Measurements from ENCODE around the gene APOBEC3A. TPM values are rescaled to one million over a fixed set of nuclear protein-coding genes. Genes with fewer than 3 reads are reported as not detected.
A peak's percentile ranks its signal among the peaks of the same experiment; 100 is the strongest.

The APOBEC3A gene
- total RNA-seq, 1 donor from 2014 or later = not detected

GRCh38 chr22:38937036-38937435 is 20.4 kb upstream of the APOBEC3A start:
- TF ChIP-seq, protein P1, sequence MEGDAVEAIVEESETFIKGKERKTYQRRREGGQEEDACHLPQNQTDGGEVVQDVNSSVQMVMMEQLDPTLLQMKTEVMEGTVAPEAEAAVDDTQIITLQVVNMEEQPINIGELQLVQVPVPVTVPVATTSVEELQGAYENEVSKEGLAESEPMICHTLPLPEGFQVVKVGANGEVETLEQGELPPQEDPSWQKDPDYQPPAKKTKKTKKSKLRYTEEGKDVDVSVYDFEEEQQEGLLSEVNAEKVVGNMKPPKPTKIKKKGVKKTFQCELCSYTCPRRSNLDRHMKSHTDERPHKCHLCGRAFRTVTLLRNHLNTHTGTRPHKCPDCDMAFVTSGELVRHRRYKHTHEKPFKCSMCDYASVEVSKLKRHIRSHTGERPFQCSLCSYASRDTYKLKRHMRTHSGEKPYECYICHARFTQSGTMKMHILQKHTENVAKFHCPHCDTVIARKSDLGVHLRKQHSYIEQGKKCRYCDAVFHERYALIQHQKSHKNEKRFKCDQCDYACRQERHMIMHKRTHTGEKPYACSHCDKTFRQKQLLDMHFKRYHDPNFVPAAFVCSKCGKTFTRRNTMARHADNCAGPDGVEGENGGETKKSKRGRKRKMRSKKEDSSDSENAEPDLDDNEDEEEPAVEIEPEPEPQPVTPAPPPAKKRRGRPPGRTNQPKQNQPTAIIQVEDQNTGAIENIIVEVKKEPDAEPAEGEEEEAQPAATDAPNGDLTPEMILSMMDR (IDR thresholded peaks at IDR 0.05; ENCODE audit: unreplicated experiment) = no peak
- DNase-seq (ENCODE audit: low spot score) = no peak
- H3K4me1 Mint-ChIP-seq (ENCODE audit: unreplicated experiment) = peaks cover 4% of the 10 kb centered on the region
- H3K27ac Mint-ChIP-seq (ENCODE audit: unreplicated experiment) = no peak overlapping the region
- H3K36me3 Mint-ChIP-seq (ENCODE audit: low read depth, unreplicated experiment) = no peaks in the 10 kb centered on the region
- H3K4me3 Mint-ChIP-seq (ENCODE audit: unreplicated experiment) = no peak overlapping the region
- H3K27me3 Mint-ChIP-seq (ENCODE audit: unreplicated experiment) = peaks cover 4% of the 10 kb centered on the region
- no peaks in the 10 kb centered on the region for H3K9me3 Mint-ChIP-seq (ENCODE audit: unreplicated experiment)

GRCh38 chr22:38937541-38937940 is 19.9 kb upstream of the APOBEC3A start:
- Mint-ChIP-seq H3K27me3 (ENCODE audit: unreplicated experiment) (peaks cover 4% of the 10 kb centered on the region), H3K27ac (ENCODE audit: unreplicated experiment) (no peak overlapping the region), H3K9me3 (ENCODE audit: unreplicated experiment) (no peaks in the 10 kb centered on the region), H3K4me3 (ENCODE audit: unreplicated experiment) (peak overlapping the region; percentile 16), H3K4me1 (ENCODE audit: unreplicated experiment) (peaks cover 4% of the 10 kb centered on the region), H3K36me3 (ENCODE audit: low read depth, unreplicated experiment) (no peaks in the 10 kb centered on the region)
- DNase-seq (ENCODE audit: low spot score) = no peak
- TF ChIP-seq, protein P1 (IDR thresholded peaks at IDR 0.05; ENCODE audit: unreplicated experiment) = no peak

DNA sequence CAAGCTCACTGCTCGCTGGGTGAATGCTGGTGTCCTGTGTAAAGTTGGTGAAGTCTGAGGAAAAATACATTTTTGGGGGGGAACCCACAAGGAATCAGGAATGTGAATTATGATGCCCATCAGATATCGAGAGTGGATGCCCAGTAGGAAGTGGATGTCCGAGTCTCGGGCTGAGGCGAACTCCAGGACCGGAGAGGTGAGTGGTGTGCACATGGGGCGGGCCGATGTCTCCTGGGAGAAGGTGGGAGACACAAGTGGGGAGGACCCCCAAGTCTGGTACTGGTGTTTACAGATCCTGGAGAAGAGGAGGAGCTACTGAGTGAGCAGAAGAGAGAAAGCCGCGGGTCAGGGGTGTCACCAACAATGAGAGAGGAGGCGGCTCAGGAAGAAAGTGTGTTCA is 19.2 kb upstream of the APOBEC3A start:
- H3K9me3 Mint-ChIP-seq (ENCODE audit: unreplicated experiment) = no peaks in the 10 kb centered on the region
- peaks cover 2% of the 10 kb centered on the region for H3K4me1 Mint-ChIP-seq (ENCODE audit: unreplicated experiment)
- TF ChIP-seq, protein P1 (IDR thresholded peaks at IDR 0.05; ENCODE audit: unreplicated experiment) = no peak
- H3K27ac Mint-ChIP-seq (ENCODE audit: unreplicated experiment) = no peak overlapping the region
- no peak for DNase-seq (ENCODE audit: low spot score)
- no peaks in the 10 kb centered on the region for H3K36me3 Mint-ChIP-seq (ENCODE audit: low read depth, unreplicated experiment)
- no peak overlapping the region for H3K4me3 Mint-ChIP-seq (ENCODE audit: unreplicated experiment)
- peaks cover 4% of the 10 kb centered on the region for H3K27me3 Mint-ChIP-seq (ENCODE audit: unreplicated experiment)

DNA sequence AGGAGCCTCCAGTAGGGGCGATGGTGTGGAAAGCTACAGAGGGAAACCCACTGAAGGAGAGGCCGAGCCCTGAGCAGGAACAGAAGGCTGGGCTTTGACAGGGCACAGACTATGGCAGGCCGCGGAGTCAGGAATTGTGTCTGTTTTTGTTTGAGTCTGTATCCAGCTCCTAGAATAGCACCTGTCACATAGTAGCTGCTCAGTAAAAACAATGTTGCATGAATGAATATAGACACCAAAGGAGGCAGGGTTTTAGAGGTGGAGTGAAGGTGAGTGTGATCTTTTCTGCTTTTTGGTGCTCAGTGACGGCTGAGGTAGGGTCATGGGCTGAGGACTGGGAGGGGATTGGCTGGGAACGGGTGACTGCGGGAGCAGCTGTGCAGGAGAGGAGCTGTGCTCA is 18.5 kb upstream of the APOBEC3A start:
- peaks cover 4% of the 10 kb centered on the region for H3K27me3 Mint-ChIP-seq (ENCODE audit: unreplicated experiment)
- no peaks in the 10 kb centered on the region for H3K9me3 Mint-ChIP-seq (ENCODE audit: unreplicated experiment)
- H3K4me1 Mint-ChIP-seq (ENCODE audit: unreplicated experiment) = peaks cover 4% of the 10 kb centered on the region
- no peak for DNase-seq (ENCODE audit: low spot score)
- no peak overlapping the region for H3K4me3 Mint-ChIP-seq (ENCODE audit: unreplicated experiment)
- no peak overlapping the region for H3K27ac Mint-ChIP-seq (ENCODE audit: unreplicated experiment)
- TF ChIP-seq, protein P1 (IDR thresholded peaks at IDR 0.05; ENCODE audit: unreplicated experiment) = no peak
- no peaks in the 10 kb centered on the region for H3K36me3 Mint-ChIP-seq (ENCODE audit: low read depth, unreplicated experiment)

DNA sequence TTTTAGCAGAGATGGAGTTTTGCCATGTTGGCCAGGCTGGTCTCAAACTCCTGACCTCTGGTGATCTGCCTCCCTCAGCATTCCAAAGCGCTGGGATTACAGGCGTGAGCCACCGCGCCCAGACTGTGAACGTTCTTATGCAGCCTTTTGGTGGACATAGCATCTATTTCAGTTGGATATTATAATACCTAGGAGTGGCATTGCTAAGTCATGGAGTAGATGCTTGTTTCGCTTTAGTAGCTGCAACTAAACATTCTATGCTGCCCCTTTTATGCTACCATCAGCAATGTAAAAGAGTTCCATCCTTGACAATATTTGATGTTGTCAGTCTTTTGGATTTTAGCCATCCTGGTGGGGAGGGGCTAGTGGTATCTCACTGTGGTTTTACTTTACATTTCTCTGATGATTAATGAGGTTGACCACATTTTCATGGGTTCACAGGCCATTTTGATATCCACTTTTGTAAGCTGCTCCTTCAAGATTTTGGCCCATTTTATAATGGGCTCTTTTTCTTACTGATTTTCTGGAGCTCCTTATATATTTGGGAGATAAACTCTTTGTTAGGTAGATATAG is 16.5 kb upstream of the APOBEC3A start:
- no peak overlapping the region for H3K4me3 Mint-ChIP-seq (ENCODE audit: unreplicated experiment)
- no peaks in the 10 kb centered on the region for H3K9me3 Mint-ChIP-seq (ENCODE audit: unreplicated experiment)
- no peak overlapping the region for H3K27ac Mint-ChIP-seq (ENCODE audit: unreplicated experiment)
- H3K36me3 Mint-ChIP-seq (ENCODE audit: low read depth, unreplicated experiment) = no peaks in the 10 kb centered on the region
- TF ChIP-seq, protein P1 (IDR thresholded peaks at IDR 0.05; ENCODE audit: unreplicated experiment) = no peak
- DNase-seq (ENCODE audit: low spot score) = no peak
- peaks cover 4% of the 10 kb centered on the region for H3K27me3 Mint-ChIP-seq (ENCODE audit: unreplicated experiment)
- peaks cover 4% of the 10 kb centered on the region for H3K4me1 Mint-ChIP-seq (ENCODE audit: unreplicated experiment)

Measured in endothelial cell (in vitro differentiated cells).